Measurements from ENCODE around the gene SDCCAG8. TPM values are rescaled to one million over a fixed set of nuclear protein-coding genes. Genes with fewer than 3 reads are reported as not detected.
"Not testable (repeated sequence)": the region's sequence is repeated elsewhere in the genome, so short reads cannot be mapped to it uniquely, and the experiment has no call there.

Gene SDCCAG8
- 27.1 TPM for polyA plus RNA-seq (2013, experiment 1 of 2; ENCODE audit: insufficient read length)
- polyA plus RNA-seq (2013, experiment 2 of 2; ENCODE audit: insufficient read length) = 26.1 TPM

DNA sequence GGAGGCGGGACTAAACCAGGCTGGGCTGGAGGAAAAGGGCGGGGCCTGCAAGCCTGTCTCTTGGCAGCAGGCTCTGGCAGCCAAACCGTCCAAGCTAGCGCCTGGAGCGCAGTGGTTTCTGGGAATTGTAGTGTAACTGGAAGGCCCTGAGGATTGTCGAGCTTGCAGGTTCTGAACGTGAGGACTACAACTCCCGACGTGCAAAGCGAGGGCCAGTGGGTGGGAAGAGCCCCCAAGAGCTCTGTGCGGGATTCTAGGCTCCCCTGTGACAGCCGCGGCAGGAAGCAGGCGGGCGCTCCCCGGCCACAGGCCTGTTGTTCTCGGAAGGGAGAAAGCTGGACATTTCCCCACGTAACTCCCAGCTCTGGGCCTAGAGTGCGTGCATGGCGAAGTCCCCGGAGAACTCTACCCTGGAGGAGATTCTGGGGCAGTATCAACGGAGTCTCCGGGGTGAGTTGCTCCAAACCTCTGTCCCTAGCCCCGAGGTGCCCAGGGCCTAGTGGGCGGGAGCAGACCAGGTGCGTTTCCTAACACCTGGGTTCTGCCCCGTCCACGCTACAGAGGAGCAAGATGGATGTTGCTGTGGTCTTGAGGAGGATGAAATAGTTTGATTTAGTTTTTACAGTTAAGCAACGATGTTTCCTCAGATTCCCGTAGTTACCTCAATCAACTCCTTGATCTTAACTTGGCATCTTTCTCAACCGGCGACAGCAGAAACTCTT is at the start of gene SDCCAG8:
Gene SDCCAG8 (plus strand): TSS at position 251 of the 722 bp plus-strand sequence. CDS start 133 bp downstream, at position 384.
- DNase-seq = peak; percentile 100

DNA sequence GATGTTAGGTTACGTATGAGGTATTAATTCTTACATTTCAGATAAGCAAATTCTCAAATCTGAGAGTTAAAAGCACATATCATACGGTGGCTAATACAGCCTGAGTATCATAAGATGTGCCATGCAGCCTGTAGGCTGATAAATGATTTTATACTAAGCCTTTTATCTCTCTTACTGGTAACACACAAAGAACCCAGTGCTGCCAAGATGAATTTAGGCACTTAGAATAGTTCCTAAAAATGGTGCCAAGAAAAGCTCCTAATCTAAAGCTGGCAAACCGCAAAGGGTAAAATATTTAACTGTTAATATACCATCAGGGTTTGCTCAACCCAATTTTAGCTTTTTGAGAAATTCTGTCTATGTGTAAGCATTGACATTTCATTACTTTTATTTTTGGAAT is 43.9 kb upstream of the SDCCAG8 start:
- peak; percentile 7 for DNase-seq

DNA sequence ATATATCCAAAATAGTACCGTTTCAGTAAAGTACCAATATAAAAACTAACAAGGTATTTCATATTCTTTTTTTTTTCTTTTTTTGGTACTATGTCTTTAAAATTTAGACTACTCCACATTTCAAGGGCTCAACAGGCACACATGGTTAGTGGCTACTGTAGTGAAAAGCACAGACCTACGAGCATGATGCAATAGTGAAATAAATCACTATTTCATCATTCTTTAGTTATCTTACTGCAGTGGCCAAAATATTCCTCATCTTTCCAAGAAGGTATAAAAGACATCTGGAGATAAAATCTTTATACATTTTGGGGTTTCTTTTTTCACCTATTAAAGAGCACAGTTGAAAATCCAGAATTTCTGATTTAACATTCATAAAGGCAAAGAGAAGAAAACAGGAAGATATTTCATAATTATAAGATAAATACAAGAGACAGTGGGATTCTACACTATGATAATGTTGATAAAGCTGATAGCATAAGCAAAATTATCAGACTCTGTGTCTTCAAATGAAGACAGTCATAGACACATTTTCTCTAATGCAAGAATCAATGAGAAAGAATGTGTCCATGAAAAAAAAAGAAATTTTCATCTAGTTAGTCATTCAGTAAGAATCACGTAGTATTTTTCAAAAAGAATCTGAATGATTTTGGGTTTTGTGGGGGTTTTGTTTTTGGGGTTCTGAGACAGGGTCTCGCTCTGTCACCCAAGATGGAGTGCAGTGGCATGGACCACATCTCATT is 42.6 kb upstream of the SDCCAG8 start:
- DNase-seq = peak; percentile 82

DNA sequence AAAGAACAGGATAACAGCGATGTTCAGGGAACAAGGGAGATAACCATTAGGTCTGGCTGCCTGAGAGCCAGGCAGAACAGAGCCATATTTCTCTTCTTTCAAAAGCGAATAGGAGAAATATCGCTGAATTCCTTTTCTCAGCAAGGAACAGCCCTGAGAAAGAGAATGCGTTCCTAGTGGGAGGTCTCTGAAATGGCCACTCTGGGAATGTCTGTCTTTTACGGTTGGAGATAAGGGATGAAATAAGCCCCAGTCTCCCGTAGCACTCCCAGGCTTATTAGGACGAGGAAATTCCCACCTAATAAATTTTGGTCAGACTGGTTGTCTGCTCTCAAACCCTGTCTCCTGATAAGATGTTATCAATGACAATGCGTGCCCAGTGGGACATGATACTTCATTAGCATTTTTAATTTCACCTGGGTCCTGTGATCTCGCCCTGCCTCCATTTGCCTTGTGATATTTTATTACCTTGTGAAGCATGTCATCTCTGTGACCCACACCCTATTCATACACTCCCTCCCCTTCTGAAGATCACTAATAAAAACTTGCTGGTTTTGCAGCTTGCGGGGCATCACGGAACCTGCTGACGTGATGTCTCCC is 40.5 kb upstream of the SDCCAG8 start:
- not testable (repeated sequence) for DNase-seq

DNA sequence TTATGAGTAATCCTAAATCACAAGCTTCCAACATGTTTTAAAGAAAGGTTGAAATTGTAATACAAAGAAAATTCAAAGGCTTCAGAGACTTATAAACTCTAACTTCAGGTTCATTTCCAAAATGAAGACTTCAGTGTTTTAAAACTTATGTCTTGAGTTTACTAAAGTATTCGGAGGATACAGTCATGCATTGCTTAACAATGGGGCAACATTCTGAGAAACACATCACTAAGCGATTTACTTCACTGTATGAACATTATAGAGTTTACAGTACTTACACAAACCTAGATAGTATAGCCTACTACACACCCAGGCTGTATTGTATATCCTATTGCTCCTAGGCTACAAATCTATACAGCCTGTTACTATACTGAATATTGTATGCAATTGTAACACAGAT is 39.1 kb upstream of the SDCCAG8 start:
- peak; percentile 12 for DNase-seq

DNA sequence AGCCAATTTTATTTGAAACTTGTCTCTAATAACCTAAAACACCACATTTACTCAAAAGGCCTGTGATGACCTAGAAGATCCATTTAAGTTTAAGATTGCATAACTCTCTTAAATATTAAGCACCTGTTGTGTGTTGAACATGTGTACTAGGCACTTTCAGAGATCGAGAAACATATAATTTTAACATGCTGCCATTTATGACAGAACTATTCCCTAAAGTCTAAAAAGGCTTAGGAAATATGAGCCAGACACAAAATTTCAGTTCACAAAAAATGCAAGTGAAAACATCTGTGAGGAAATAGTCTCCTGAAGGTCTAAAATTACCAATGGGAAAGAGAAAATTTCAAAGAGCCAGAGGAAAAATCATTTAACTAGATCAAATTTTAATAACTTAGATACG is 38.5 kb upstream of the SDCCAG8 start:
- DNase-seq = no peak

DNA sequence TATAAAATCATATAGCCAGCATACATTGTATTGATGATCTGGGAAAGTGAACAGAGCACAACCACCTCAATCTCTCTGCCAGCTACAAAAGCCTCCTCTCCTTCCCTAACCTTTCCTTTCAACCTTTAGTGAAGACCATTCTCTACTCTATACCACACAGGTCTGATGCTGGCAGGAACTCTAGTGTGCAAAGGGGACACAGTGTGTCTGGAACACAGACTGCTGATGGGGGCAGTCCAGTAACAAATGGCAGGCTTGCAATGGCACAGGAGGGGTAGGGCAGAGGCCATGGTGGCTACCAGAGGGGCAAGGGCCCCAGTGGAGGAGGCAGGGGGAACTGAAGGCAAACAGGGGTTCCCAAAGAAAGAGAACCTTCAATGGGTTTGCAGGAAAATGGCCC is 37.8 kb upstream of the SDCCAG8 start:
- no peak for DNase-seq

DNA sequence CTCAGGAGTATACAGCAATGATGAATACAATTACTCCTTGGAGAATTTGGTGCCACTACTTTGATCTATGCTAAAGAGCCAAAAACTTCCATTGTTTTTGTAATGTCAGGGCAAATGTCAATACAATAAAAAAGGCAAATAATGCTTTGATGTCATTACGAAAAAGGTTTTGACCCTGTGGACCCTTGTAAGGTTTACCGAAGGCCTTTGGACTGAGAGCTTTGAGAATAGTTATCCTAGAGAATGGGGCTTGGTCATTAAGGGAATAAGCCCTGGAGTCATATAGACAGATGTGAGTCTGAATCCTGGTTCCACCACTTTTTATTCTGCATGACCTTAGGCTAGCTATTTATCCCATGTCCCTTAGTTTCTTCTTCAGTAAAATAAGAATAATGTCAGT is 28.2 kb upstream of the SDCCAG8 start:
- DNase-seq = no peak

DNA sequence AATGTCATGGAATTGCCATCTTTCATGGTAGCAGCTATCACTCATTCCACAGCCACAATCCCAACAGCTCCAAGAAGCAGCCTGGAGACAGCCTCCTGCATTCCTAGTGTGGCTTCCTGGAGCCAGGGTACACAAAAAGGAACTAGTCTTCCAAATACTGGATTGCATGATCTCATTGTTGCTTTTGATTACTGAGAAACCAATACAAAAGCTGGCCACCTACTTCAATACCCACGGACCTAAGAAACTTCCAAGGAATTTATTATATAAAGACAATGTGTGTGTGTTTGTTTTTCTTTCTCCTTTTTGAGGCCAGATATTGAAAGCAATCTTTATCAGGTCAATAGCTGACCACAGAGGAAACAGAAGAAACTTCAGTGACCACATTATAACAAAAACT is 26.3 kb upstream of the SDCCAG8 start:
- no peak for DNase-seq

DNA sequence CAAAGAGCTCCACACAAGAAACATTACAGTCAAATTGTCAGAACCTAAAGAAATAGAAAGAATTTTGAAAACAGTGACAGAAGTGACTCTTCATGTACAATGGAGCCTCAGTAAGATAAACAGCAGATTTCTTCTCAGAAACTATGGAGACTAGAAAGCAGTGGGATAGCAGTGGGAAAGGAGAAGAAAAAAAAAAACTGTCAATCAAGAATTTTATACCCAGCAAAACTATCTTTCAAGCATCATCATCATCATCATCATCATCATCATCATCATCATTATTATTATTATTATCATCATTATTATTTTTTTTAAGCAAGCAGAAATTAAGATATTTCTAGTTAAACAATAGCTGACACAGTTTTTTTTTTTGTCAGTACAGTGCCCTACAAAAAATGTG is 24.9 kb upstream of the SDCCAG8 start:
- no peak for DNase-seq

DNA sequence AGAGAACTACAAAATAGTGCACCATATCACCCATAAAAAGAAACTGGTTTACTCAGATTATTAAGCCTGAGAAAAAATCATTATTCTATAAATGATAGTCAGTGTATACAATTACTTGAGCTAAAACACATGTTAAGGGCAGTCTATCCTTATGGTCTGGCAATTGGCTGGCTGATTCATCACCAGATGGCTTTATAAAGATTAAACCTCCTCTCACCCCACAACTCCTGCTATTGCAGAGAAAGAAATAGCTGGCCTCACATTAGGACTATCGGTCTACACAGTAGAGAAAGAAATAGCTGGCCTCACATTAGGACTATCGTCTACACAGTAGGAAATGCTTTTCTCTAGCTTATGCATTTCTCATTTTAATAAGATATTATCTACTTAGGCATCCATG is 21.9 kb upstream of the SDCCAG8 start:
- DNase-seq = peak; percentile 84

DNA sequence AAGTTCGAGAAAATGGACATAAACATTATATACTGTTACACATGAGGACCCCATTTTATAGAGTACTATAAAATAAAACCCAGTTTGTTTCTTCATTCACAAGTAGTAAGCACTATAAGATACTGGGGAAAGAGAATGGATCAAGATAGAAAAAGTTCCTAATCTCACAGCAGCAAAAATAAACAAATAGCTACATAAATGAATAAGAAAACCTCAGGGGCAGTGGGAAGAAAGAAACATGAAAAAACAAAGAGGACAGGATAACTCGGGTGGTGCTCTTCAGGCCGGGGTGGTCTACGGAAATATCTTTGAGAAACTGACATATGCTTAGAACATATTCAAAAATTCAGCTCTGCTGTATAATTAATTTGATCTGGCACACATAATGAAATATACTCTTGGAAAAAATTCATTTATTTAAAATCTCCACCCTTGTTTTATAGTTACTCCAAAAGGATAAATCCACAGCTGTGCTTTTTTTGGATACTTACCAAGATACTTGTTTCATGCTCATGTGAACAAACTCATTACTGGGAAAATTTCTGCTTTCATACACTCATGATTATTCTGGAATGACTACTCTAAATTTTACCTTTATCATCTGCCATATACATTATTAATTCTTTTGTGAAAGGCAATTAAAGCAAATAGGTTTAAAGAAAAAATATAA is 20.7 kb upstream of the SDCCAG8 start:
- peak; percentile 46 for DNase-seq

DNA sequence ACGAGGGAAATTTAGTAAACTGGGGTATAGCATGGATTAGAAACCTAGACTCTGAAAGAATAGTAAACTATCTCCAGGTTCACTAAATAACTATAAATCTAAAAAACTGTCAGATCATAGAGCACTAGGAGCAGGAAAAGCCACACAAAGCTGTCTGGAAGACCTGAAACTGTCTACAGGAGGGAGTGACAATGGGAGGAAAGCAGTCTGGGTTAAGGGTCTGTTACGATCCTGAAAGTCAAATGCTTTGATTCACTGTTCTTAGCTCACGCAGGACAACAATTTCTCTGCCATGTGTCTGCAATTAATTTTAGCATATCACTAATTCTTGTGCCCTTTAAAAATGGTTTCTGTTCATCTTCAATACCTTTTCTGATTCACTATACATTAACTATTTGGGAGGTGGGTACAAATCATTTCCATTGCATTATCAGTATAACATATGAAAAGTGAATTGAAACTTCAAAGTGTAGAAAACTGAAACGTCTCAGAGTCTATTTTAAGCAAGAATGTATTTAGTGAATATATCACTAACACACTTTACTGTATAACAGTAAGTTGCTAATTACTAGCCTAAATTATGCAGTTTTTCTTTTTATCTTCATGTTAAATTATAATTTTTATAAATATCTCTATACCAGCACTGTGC is 19.1 kb upstream of the SDCCAG8 start:
- DNase-seq = no peak

DNA sequence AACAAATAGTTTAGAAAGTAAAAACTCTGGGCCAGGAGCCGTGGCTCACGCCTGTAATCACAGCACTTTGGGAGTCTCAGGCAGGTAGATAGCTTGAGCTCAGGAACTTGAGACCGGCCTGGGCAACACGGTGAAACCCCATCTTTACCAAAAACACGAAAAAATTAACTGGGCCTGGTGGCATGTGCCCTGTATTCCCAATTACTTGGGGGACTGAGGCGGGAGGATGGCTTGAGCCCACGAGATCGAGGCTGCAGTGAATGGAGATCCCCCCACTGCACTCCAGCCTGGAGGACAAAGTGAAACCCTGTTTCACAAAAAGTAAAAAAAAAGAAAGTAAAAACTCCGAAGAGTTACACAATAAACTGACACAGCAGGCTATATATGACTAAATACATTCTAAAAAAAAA is 11.4 kb upstream of the SDCCAG8 start:
- no peak for DNase-seq

DNA sequence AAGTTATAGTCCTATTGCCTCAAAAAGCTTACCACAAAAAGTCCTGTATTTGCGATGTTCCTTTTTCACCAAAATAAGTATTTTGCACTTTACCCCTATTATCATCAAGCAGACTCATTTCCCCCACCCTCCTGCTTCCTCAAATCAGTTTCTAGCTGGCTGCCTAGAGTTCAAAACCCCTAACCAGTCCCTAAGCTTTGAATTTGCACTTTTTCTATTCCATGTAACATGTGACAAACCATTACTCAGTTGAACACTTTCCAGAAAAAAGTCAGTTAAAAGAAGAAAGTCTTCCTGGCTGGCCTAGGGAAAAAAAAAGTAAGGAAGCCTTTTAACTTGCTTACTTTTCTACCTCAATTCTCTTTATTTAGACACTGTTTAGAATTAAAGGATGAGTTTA is 8.9 kb upstream of the SDCCAG8 start:
- peak; percentile 33 for DNase-seq

DNA sequence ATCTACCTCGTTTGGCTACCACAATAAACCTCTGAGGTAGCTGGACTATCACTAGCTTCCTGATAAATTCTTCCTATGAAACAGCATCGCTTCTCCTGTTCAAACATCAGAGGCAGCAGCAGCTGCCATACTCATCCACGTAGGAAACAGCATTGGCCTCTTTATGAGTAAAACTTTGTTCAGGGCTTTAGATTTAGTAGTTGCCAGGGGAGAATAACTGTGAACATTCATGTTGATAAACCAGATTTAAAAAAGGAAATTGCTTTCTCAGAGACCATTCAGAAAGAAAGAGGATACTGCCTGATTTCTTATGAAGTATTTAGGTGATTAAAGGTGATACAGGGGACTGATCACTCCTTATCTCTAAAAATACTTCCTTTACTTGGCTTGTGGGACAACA is 7.9 kb upstream of the SDCCAG8 start:
- DNase-seq = no peak

DNA sequence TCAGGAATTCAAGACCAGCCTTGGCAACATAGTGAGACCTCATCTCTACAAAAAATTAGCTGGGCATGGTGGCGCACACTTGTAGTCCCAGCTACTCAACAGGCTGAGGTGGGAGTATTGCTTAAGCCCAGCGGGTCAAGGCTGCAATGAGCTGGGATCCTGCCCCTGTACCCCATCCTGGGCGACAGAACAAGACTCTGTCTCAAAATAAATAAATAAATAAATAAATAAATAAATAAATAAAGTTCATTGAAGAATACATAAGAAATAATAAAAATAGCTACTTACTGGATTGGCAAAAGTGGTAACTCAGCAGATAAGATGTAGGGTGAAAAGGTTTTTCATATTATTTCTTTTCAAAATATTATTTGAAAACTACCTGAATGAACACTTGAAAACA is 6.6 kb upstream of the SDCCAG8 start:
- DNase-seq = no peak

DNA sequence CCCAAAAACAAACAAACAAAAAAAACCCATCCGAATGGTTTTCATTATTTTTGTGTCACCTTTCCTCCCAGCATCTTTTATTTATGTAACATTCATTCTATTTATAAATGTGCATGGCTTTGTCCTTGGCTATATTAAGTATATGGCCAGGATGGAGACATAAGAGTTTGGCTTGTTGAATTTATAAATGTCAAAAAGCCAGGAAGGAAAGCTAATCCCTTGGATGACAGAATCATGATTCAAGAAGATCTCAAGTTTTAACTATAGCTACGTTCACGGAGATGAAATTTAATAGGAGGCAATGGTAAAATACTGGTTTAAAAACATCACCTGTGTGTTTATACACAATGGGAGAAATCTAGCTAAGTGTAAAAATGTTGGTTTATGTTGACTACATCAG is 5.7 kb upstream of the SDCCAG8 start:
- no peak for DNase-seq

DNA sequence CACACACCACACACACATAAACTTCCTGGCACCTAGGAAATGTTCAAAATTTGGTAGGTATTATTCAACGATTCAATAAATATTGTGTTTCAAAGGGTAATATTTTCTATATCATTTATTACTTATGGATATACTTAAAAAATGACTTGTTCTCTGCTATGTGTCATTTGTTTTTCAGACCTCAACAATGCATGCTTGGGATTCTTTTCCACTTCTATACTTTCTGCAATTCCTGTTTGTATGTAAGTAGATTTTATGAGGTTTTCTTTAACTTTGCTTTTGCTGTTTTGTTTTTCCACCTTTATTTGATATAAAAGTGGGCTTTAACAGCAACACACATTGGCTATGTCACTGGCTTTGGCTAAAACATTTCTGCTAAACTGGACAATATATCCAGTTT is 4.3 kb upstream of the SDCCAG8 start:
- no peak for DNase-seq

DNA sequence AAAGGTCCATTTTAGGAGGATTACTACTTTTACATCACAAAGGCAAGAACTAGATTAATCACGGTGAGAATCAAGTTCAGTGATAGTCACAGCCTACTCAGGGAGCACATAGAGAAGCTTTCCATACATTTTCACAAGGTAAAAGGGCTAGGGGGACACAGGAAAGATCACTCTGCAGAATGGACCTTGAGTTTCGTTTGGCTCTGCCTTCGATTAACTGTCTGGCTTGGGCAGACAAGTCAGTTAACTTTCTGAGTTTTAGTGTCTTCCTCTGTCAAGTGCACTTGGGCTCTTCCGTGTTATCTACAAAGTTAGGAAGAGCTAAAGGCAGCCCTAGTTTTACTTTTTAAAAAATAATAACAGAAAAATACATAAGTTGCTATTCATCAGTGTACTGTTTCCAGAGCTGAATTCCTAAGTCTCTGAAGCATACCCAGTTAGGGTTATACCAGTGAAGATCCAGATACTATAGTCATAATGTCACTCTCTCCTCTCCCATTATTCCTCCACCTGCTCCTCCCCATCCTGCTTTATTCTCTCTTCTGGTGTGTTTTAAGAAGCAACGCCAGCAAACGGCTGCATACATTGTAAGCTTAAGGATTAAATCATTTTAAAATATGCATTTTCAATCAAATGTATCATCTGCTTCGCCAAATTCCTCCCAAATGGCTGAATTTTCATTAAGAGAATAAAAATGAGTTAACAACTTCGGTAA is 2.5 kb upstream of the SDCCAG8 start:
- no peak for DNase-seq

DNA sequence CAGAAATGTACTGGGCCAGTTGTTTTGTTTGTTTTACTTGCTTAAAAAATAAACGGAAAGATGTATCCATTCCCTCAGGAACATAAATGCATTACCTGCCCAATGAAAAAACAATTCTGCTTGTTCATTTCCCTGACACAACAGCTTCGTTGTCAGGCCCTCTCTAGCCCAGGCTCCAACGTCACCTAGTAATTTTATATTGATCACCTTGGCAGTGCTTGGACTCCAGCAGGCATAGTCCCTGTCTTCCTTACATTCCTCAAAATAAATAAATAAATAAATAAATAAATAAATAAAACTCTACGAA is 2.0 kb upstream of the SDCCAG8 start:
- DNase-seq = no peak

Measured in fibroblast of skin of abdomen (primary cell).